HG03196 (cell line): ENCODE measurements around the gene VPS36.
"Not testable (repeated sequence)": the region's sequence is repeated elsewhere in the genome, so short reads cannot be mapped to it uniquely, and the experiment has no call there.

Source experiments
- ATAC-seq: cut with Tn5 transposase; IDR thresholded peaks from one replicate; pipeline ENCODE4 v1.9.1; 2021; ENCODE audit not compliant: unreplicated experiment

VPS36 gene

GRCh38 chr13:52378312-52378711 is 72.1 kb downstream of the VPS36 start:
- no peak for ATAC-seq

- ATAC-seq: no peak
Measured at GRCh38 chr13:52377898-52378297, 72.5 kb downstream of the VPS36 start.

- ATAC-seq: no peak
Measured at GRCh38 chr13:52374873-52375411, 75.5 kb downstream of the VPS36 start.

GRCh38 chr13:52374389-52374788 is 76.0 kb downstream of the VPS36 start:
- no peak for ATAC-seq

- not testable (repeated sequence) for ATAC-seq
Measured at GRCh38 chr13:52373277-52373676, 77.2 kb downstream of the VPS36 start.

GRCh38 chr13:52371736-52372247 is 78.6 kb downstream of the VPS36 start:
- ATAC-seq: no peak

- no peak for ATAC-seq
Measured at GRCh38 chr13:52366291-52366690, 84.1 kb downstream of the VPS36 start.
